Osteoblast (primary cell): Measurements from ENCODE around the gene COL2A1. TPM values are rescaled to one million over a fixed set of nuclear protein-coding genes. Genes with fewer than 3 reads are reported as not detected.

ENCODE experiments used
- DNase-seq: peaks from one replicate; pipeline ENCODE4 v3.0.0; 2011; ENCODE audit warnings: low spot score, mixed read lengths; ENCODE audit not compliant: insufficient read length; ENCODE audit errors: missing footprints
- H2AFZ ChIP-seq: 2 replicates; pipeline ENCODE4 v1.6.0; 2011; ENCODE audit warnings: mild to moderate bottlenecking, low read length
- H3K27ac ChIP-seq: 2 replicates; pipeline ENCODE4 v1.5.1; 2011; ENCODE audit warnings: mild to moderate bottlenecking, low read depth, low read length, moderate library complexity
- H3K27me3 ChIP-seq: 2 replicates; pipeline ENCODE4 v1.6.0; 2012; ENCODE audit warnings: mild to moderate bottlenecking, control low read depth, inconsistent platforms, low read length, moderate library complexity; ENCODE audit not compliant: insufficient read depth
- H3K36me3 ChIP-seq: 2 replicates; pipeline ENCODE4 v1.5.1; 2011; ENCODE audit warnings: mild to moderate bottlenecking, low read length, control low read depth, moderate library complexity; ENCODE audit not compliant: insufficient read depth
- H3K4me1 ChIP-seq: 2 replicates; pipeline ENCODE4 v1.5.1; 2011; ENCODE audit warnings: mild to moderate bottlenecking, low read length, control low read depth, moderate library complexity; ENCODE audit not compliant: insufficient read depth
- H3K4me2 ChIP-seq: 2 replicates; pipeline ENCODE4 v1.6.0; 2011; ENCODE audit warnings: mild to moderate bottlenecking, low read length; ENCODE audit not compliant: insufficient read depth
- H3K4me3 ChIP-seq: fragments of 200-600 bp; sonication (generic); 3 replicates; pipeline ENCODE4 v1.5.1; 2012; ENCODE audit warnings: mild to moderate bottlenecking, low read length, inconsistent platforms; ENCODE audit not compliant: insufficient read depth
- H3K79me2 ChIP-seq: 2 replicates; pipeline ENCODE4 v1.6.0; 2012; ENCODE audit warnings: mild to moderate bottlenecking, low read length, control low read depth, inconsistent platforms; ENCODE audit not compliant: insufficient read depth
- H3K9me3 ChIP-seq: 2 replicates; pipeline ENCODE4 v1.5.1; 2011; ENCODE audit warnings: low read depth, low read length, control low read depth
- H4K20me1 ChIP-seq: 2 replicates; pipeline ENCODE4 v1.6.0; 2012; ENCODE audit warnings: mild to moderate bottlenecking, low read length, control low read depth; ENCODE audit not compliant: insufficient read depth
- CTCF ChIP-seq: IDR thresholded peaks from 2 replicates; pipeline ENCODE4 v1.5.1; 2011; ENCODE audit warnings: mild to moderate bottlenecking, low read depth, low read length, moderate library complexity; ENCODE audit errors: extremely low read depth
- total RNA-seq: library from RNA; depleted of rRNA; stranded (reverse); fragments of >200 nt; gene quantifications from 2 replicates; pipeline ENCODE4 v1.2.3, GENCODE V29; 2012

COL2A1 gene
- total RNA-seq, 1 donor: under 0.01 TPM

- DNase-seq: no peak
- Histone ChIP-seq H3K27me3 (peaks cover 39% of the 10 kb centered on the region), H3K4me2 (no peak overlapping the region), H3K36me3 (no peaks in the 10 kb centered on the region), H3K79me2 (no peaks in the 10 kb centered on the region), H4K20me1 (no peaks in the 10 kb centered on the region), H3K27ac (no peak overlapping the region), H3K4me3 (no peak overlapping the region), H2AFZ (no peak overlapping the region), H3K9me3 (no peaks in the 10 kb centered on the region), H3K4me1 (peaks cover 3% of the 10 kb centered on the region)
- no peak for TF ChIP-seq CTCF
These were observed 73.6 kb downstream of the COL2A1 start for GRCh38 chr12:47930634-47931033.

- H3K27me3 ChIP-seq: peaks cover 68% of the 10 kb centered on the region
- H2AFZ ChIP-seq: no peak overlapping the region
- H3K4me3 ChIP-seq: no peak overlapping the region
These were observed 76.9 kb downstream of the COL2A1 start for GRCh38 chr12:47927346-47927745.

More at GRCh38 chr12:47927346-47927745, 76.9 kb downstream of the COL2A1 start:
- H4K20me1 ChIP-seq: no peaks in the 10 kb centered on the region
- H3K4me2 ChIP-seq: no peak overlapping the region
- H3K27ac ChIP-seq: no peak overlapping the region
- no peaks in the 10 kb centered on the region for H3K9me3 ChIP-seq
- no peak for TF ChIP-seq CTCF
- DNase-seq: no peak
- H3K79me2 ChIP-seq: no peaks in the 10 kb centered on the region
- H3K36me3 ChIP-seq: no peaks in the 10 kb centered on the region
- H3K4me1 ChIP-seq: no peaks in the 10 kb centered on the region

Other genes starting within 250 kb of the COL2A1 start
- 3.5 and 4.3 TPM in 2 replicates for gene RAPGEF3, start 245.6 kb downstream of the COL2A1 start, total RNA-seq
- gene SLC48A1, start 231.2 kb downstream of the COL2A1 start, total RNA-seq: 18.0 and 19.2 TPM in 2 replicates
- 39.8 and 41.3 TPM in 2 replicates for gene HDAC7, start 184.6 kb downstream of the COL2A1 start, total RNA-seq
- gene VDR, start 99.5 kb downstream of the COL2A1 start, total RNA-seq: 30.4 and 32.2 TPM in 2 replicates
- 57.5 and 58.3 TPM in 2 replicates for gene TMEM106C, start 40.9 kb downstream of the COL2A1 start, total RNA-seq
- 23.9 and 27.4 TPM in 2 replicates for gene SENP1, start 101.6 kb upstream of the COL2A1 start, total RNA-seq
- 64.8 and 81.0 TPM in 2 replicates for gene PFKM, start 114.9 kb upstream of the COL2A1 start, total RNA-seq
- gene ASB8, start 153.0 kb upstream of the COL2A1 start, total RNA-seq: 35.5 and 35.9 TPM in 2 replicates
- gene CCDC184, start 179.2 kb upstream of the COL2A1 start, total RNA-seq: under 0.01 TPM in 1 of 2 replicates, not detected in the other
- not detected in 2 replicates for gene OR10AD1, start 198.8 kb upstream of the COL2A1 start, total RNA-seq